Heart left ventricle (tissue), 16 donors: ENCODE measurements around the gene ORMDL3. TPM values are rescaled to one million over a fixed set of nuclear protein-coding genes. Genes with fewer than 3 reads are reported as not detected.

Source experiments
- ATAC-seq, 4 donors: fragments of 200-7000 bp; cut with Tn5 transposase; one replicate each; pipeline ENCODE4 v1.9.1; 2020 to 2022; ENCODE audit warnings: moderate library complexity in 4 of 4, mild to moderate bottlenecking in 3 of 4, moderate number of reproducible peaks in 1 of 4
- DNase-seq, 5 donors: peaks; one replicate each; pipeline ENCODE4 v3.0.0-alpha.2; 2020
- H3K27ac ChIP-seq, 12 donors: fragments of 200-600 bp; sonication (generic) in 4 of 12; one replicate each; pipeline versions ENCODE4 v1.5.0 to v1.8.0; 2016 to 2022; ENCODE audit warnings: mild to moderate bottlenecking in 2 of 12
- H3K27me3 ChIP-seq, 9 donors: fragments of 200-600 bp; sonication (generic) in 2 of 9; one replicate each; pipeline versions ENCODE4 v1.5.1 to v1.8.0; 2016 to 2022; ENCODE audit warnings: mild to moderate bottlenecking in 3 of 9
- H3K36me3 ChIP-seq, 9 donors: fragments of 200-600 bp; sonication (generic) in 2 of 9; one replicate each; pipeline versions ENCODE4 v1.5.0 to v1.8.0; 2018 to 2022; ENCODE audit warnings: mild to moderate bottlenecking in 2 of 9
- H3K4me1 ChIP-seq, 12 donors: fragments of 200-600 bp; sonication (generic) in 4 of 12; one replicate each; pipeline versions ENCODE4 v1.5.0 to v1.8.0; 2016 to 2022; ENCODE audit warnings: mild to moderate bottlenecking in 3 of 12
- H3K4me3 ChIP-seq, 12 donors: fragments of 200-600 bp; sonication (generic) in 4 of 12; one replicate each; pipeline versions ENCODE4 v1.5.0 to v1.8.0; 2017 to 2022; ENCODE audit warnings: mild to moderate bottlenecking in 9 of 12, moderate library complexity in 4 of 12
- H3K9me3 ChIP-seq, 12 donors: fragments of 200-600 bp; sonication (generic) in 4 of 12; one replicate each; pipeline versions ENCODE4 v1.5.0 to v1.8.0; 2016 to 2022; ENCODE audit warnings: mild to moderate bottlenecking in 1 of 12
- POLR2A ChIP-seq, 2 donors: fragments of 450-650 bp; IDR thresholded peaks; one replicate each; pipeline ENCODE4 v1.6.1; 2017; ENCODE audit warnings: antibody characterized with exemption in 2 of 2, mild to moderate bottlenecking in 2 of 2, moderate library complexity in 2 of 2
- WGBS, 4 donors: extraction: QIAGEN DNeasy Blood & Tissue Kit in 2 of 4; methylation state at CpG; one replicate each; pipeline versions ENCODE4 v1.1.5 to v1.1.7; 2013 to 2018; 5-methylcytosine and 5-hydroxymethylcytosine counted together
- intact Hi-C, 10 donors: fragments of 100-400 bp; cut with DNase I; formaldehyde crosslinking; loops; one replicate each; pipeline versions ENCODE4 v1.11.1 to v1.14.2; 2022
- polyA plus RNA-seq, 2 donors: library from polyadenylated mRNA; stranded (reverse); fragments of 200-250 nt; gene quantifications; one replicate each; pipeline ENCODE4 v1.2.3, GENCODE V29; 2013
- total RNA-seq, 9 donors: library from RNA; depleted of rRNA in 2 of 9; stranded (reverse); fragments of >200 nt in 2 of 9; fragmentation: NEBNext Ultra II Directional in 3 of 9; extraction: Animal tissue kit (Norgen Biotek cat#: 25700) in 3 of 9; gene quantifications; one replicate each; pipeline versions ENCODE4 v1.1.0 to v1.2.4, GENCODE V29; 2016 to 2023
- TF ChIP-seq, protein P1 (sequence below), 12 donors: fragments of 200-600 bp; sonication (generic) in 4 of 12; IDR thresholded peaks; one replicate each; pipeline versions ENCODE4 v1.5.0 to v1.8.0; 2018 to 2022; ENCODE audit warnings: antibody characterized with exemption in 12 of 12, mild to moderate bottlenecking in 5 of 12
- donor health status: ischemic (EF 13 %, LVEDD 7.1; RV severe dilation, severe dysfunction).
- donor health status: healthy with polysubstance abuse.
- donor health status: DM: no; HTN: yes; CAD: no.
- donor health status: DM: no; HTN: no; CAD: no.
- donor health status: ischemic (EF 25% LVEDD 6.9; RV normal size, moderate dysfunction).
- donor health status: ischemic (EF 25% LVEDD 5.7; RV mildly dilated, moderate dysfunction).
- donor health status: healthy.
- donor health status: DM: yes; HTN: yes; CAD: no.
- donor health status: ischemic (EF 35%, LVEDD 5.7; RV mildly dilated, moderate dysfunction).
- donor health status: nonischemic (EF 11% LVEDD 7.7; RV severe dilation, severe dysfunction).
- donor health status: DM: yes; HTN: yes; CAD: no.
- donor health status: PGD.
- donor health status: ischemic (EF 29% LVEDD 5.4; RV normal size, mild dysfunction).
- donor health status: nonischemic (EF 23%, LVEDD 6.1; RV moderate dilation, normal function).

ORMDL3 gene
- total and polyA plus RNA-seq, 11 donors, result 40.0 to 111 (median 59.2) TPM

DNA sequence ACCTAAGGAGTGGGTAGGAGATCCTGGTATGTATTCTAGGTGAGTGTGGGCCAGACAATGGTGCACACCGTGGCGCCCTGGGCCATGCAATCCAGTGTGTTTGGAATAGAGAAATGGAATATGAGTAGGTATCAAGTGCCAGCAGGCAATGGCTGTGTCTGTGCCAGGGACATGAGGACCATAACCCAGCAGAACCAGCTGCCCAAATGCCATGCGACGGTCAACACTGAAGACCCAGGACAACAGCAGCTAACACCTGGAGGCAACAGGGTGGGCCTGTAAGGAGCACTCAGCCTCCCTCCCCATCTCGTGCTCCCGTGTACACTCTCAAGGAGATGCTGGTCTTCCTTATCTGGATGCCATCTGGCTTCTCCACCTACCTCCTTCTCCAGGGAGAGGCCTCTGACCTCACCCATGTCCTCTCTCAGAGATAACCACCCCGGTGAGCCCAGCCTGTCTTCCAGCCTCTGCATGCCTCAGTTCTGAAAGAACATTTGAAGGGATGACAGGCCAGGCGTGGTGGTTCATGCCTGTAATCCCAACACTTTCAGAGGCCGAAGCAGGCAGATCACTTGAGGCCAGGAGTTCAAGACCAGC lies 8.2 kb downstream of the ORMDL3 start:
- Histone ChIP-seq H3K4me3 (no peak overlapping the region), H3K27me3 (no peaks in the 10 kb centered on the region), H3K36me3 (peaks cover 0 to 57% (median 44%) of the 10 kb centered on the region in 9 donors), H3K9me3 (no peaks in the 10 kb centered on the region), H3K4me1 (peaks cover 0 to 45% (median 2%) of the 10 kb centered on the region in 12 donors), H3K27ac (no peak overlapping the region)
- ATAC-seq (no peak), DNase-seq (no peak)
- intact Hi-C loops, result no loop called here
- TF ChIP-seq POLR2A (IDR thresholded peaks at IDR 0.05), result no peak
- TF ChIP-seq, protein P1, sequence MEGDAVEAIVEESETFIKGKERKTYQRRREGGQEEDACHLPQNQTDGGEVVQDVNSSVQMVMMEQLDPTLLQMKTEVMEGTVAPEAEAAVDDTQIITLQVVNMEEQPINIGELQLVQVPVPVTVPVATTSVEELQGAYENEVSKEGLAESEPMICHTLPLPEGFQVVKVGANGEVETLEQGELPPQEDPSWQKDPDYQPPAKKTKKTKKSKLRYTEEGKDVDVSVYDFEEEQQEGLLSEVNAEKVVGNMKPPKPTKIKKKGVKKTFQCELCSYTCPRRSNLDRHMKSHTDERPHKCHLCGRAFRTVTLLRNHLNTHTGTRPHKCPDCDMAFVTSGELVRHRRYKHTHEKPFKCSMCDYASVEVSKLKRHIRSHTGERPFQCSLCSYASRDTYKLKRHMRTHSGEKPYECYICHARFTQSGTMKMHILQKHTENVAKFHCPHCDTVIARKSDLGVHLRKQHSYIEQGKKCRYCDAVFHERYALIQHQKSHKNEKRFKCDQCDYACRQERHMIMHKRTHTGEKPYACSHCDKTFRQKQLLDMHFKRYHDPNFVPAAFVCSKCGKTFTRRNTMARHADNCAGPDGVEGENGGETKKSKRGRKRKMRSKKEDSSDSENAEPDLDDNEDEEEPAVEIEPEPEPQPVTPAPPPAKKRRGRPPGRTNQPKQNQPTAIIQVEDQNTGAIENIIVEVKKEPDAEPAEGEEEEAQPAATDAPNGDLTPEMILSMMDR (IDR thresholded peaks at IDR 0.05), result no peak
- WGBS, 4 donors, result 95 to 98% (median 96%) methylated on average over 9 of the region's 9 CpGs

DNA sequence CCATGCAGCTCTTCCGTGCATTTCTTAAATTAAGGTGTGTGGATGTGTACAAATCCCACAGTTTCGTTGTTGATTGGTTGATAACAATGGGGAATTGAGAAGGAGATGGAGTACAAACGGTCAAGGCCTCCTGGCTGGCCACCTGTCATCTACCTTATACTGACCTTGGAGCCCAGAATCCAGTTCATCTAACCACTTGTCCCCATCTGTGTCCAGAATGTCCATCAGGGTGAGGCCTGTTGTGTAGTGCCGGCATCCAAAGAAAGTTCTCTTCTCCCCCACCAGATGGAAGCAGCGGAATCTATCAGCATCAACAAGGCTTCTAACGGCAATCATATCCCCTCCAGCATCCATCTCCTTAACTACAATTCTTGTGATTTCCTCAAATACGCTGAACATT lies 10.5 kb downstream of the ORMDL3 start:
- Histone ChIP-seq H3K9me3 (no peaks in the 10 kb centered on the region), H3K4me3 (no peak overlapping the region), H3K27ac (no peak overlapping the region), H3K27me3 (no peaks in the 10 kb centered on the region), H3K36me3 (peaks cover 0 to 49% (median 28%) of the 10 kb centered on the region in 9 donors), H3K4me1 (peaks cover 0 to 23% (median 0%) of the 10 kb centered on the region in 12 donors)
- no peak for DNase-seq
- TF ChIP-seq, protein P1 (IDR thresholded peaks at IDR 0.05), result peak in 1 of 12 donors; percentile 20
- no peak for TF ChIP-seq POLR2A (IDR thresholded peaks at IDR 0.05)
- ATAC-seq, result peak in 1 of 4 donors; percentile 23
- 82 to 88% (median 86%) methylated on average over 7 of the region's 7 CpGs for WGBS, 4 donors
- intact Hi-C loops, result no loop called here

DNA sequence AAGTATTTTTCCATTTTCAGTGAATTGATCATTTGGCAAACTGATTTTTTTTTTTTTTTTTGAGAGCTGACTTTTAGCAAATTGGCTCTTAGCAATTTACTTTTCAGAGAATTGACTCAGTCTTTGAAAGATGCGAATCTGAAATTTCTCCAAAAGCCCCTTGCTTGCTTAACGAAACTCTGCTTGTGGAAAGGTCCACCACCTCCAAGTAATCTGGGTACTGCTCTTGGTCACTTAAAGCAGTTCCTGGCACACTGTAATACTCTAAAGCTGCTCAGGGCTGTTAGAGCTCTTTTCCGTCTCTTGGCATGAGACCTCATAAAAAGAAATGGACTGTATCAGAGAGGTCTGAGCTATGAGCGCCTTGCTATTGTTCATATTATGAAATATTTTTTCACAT lies 11.8 kb downstream of the ORMDL3 start:
- Histone ChIP-seq H3K4me1 (peaks cover 0 to 9% (median 0%) of the 10 kb centered on the region in 12 donors), H3K36me3 (peaks cover 0 to 48% (median 19%) of the 10 kb centered on the region in 9 donors), H3K27me3 (no peaks in the 10 kb centered on the region), H3K4me3 (no peak overlapping the region), H3K9me3 (no peaks in the 10 kb centered on the region), H3K27ac (no peak overlapping the region)
- ATAC-seq (no peak), DNase-seq (no peak)
- no peak for TF ChIP-seq POLR2A (IDR thresholded peaks at IDR 0.05)
- TF ChIP-seq, protein P1 (IDR thresholded peaks at IDR 0.05), result no peak
- 78 to 91% (median 86%) methylated on average over 4 of the region's 4 CpGs for WGBS, 4 donors
- intact Hi-C loops, result no loop called here

DNA sequence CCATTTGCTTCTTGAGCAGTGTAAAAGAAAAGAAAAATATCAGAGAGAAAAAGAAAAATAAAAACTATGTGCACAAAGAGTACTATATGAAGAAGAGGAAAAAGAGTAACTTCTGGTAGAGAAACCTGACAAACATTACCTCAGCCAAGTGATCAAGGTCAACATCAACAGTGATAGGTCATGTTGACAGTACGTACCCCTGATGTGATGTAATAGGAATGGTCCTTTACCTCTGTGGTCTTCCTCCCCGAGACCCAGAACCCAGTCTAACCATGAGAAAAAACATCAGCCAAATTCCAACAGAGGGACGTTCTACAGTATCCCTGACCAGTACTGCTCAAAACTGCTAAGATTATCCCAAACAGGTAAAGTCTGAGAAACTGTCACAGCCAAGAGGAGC lies 13.4 kb downstream of the ORMDL3 start:
- WGBS, 4 donors, result 88 to 93% (median 91%) methylated on average over 3 of the region's 3 CpGs
- Histone ChIP-seq H3K9me3 (no peaks in the 10 kb centered on the region), H3K27ac (no peak overlapping the region), H3K36me3 (peaks cover 0 to 49% (median 22%) of the 10 kb centered on the region in 9 donors), H3K4me3 (no peak overlapping the region), H3K27me3 (no peaks in the 10 kb centered on the region), H3K4me1 (peaks cover 0 to 7% (median 0%) of the 10 kb centered on the region in 12 donors)
- TF ChIP-seq POLR2A (IDR thresholded peaks at IDR 0.05), result no peak
- TF ChIP-seq, protein P1 (IDR thresholded peaks at IDR 0.05), result no peak
- DNase-seq (no peak), ATAC-seq (no peak)
- intact Hi-C loops, result no loop called here
